Fibroblast of lung (primary cell): ENCODE results near the gene IMMP2L.
"Not testable (repeated sequence)": the region's sequence is repeated elsewhere in the genome, so short reads cannot be mapped to it uniquely, and the experiment has no call there.

Source experiments
- EZH2 ChIP-seq: IDR thresholded peaks from 2 replicates; pipeline ENCODE4 v1.5.1; 2012; ENCODE audit warnings: low read length, control low read depth, mild to moderate bottlenecking; ENCODE audit errors: missing control alignments
- TF ChIP-seq, protein P1 (sequence below), 2 donors: IDR thresholded peaks in 1 of 2; conservative IDR thresholded peaks in 1 of 2; 1 replicate in 1 of 2; 2 replicates in 1 of 2; pipeline ENCODE4 v1.5.1; 2011 to 2012; ENCODE audit warnings: low read length in 2 of 2, control low read depth in 1 of 2, inconsistent platforms in 1 of 2, low read depth in 1 of 2, mild to moderate bottlenecking in 1 of 2

DNA sequence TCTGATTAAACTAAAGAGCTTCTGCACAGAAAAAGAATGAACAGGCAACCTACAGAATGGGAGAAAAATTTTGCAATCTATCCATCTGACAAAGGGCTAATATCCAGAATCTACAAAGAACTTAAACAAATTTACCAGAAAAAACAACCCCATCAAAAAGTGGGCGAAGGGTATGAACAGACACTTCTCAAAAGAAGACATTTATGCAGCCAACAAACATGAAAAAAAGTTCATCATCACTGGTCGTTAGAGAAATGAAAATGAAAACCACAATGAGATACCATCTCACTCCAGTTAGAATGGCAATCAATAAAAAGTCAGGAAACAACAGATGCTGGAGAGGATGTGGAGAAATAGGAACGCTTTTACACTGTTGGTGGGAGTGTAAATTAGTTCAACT, 273.9 kb downstream of the IMMP2L start:
- TF ChIP-seq, protein P1, sequence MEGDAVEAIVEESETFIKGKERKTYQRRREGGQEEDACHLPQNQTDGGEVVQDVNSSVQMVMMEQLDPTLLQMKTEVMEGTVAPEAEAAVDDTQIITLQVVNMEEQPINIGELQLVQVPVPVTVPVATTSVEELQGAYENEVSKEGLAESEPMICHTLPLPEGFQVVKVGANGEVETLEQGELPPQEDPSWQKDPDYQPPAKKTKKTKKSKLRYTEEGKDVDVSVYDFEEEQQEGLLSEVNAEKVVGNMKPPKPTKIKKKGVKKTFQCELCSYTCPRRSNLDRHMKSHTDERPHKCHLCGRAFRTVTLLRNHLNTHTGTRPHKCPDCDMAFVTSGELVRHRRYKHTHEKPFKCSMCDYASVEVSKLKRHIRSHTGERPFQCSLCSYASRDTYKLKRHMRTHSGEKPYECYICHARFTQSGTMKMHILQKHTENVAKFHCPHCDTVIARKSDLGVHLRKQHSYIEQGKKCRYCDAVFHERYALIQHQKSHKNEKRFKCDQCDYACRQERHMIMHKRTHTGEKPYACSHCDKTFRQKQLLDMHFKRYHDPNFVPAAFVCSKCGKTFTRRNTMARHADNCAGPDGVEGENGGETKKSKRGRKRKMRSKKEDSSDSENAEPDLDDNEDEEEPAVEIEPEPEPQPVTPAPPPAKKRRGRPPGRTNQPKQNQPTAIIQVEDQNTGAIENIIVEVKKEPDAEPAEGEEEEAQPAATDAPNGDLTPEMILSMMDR (conservative IDR thresholded peaks at IDR 0.05 in 1 of 2, IDR thresholded peaks at IDR 0.05 in 1 of 2; ENCODE audit: low read depth in 1 of 2, low read length in 2 of 2), result not testable (repeated sequence)
- not testable (repeated sequence) for TF ChIP-seq EZH2
